ENCODE results near the gene APEH.

The APEH gene

DNA sequence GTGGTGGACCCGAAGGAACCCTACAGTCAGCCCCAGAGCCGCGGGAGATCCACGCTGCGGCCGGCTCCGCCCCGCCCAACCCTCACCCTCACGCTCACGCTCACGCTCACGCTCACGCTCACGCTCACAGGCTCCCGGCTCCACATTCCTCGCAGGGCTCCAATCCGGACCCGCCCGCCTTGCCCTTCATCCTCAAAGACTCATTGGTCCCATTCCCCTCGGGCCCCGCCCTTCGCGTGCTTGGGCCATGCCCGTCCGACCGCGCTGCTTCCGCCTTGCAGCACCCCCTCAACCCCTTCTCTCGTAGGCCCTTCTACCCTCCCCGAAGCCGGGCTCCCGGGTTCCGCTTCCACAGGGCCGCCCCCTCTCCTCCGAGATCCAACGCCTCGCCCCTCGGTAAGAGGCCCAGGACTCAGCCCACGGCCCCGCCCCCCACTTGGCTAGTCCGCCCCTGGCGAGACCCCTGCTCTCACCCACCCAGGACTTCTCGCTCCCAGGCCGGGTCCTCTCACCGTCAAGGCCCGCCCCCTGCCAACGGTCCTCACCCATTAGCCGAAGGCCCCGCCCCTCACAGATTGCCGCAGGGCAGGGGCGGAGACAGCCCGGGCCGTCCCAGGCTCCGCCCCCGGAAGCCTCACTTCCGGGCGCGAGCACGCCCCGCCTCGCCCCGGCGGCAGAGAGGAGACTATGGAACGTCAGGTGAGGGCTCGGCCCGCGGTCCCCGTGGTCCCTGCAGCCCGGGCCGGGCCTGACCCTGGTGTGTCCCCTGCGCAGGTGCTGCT is at the start of gene APEH:
Gene APEH, plus strand, starts transcription at position 637 of the 782 bp plus-strand sequence. Its CDS starts 51 bp downstream, at position 688.
- DNase-seq: no peak

- DNase-seq: no peak
These were observed 49.1 kb upstream of the APEH start for GRCh38 chr3:49625071-49625470.

GRCh38 chr3:49626101-49626581 is 48.0 kb upstream of the APEH start:
- no peak for DNase-seq

- no peak for DNase-seq
These were observed 47.4 kb upstream of the APEH start for GRCh38 chr3:49626796-49627195.

DNA sequence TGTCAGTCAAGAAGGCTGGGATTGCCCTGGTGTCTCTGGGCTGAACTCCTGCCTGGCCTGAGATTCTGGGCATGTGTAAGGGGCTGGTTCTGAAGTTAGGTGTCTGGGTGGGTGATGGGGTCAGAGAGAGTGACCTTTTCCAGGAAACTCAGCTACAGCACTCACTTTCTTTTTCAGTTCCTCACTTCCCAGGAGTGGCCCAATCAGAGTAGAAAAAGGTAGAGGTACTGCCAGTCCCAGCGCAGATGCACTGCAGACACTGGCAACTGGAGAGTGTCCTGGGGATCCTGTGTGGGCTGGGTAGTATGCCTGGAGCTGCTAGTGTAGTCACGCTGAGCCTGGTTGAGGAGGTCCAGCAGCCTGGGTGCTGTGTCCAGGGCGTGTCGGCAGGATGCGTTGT is 46.5 kb upstream of the APEH start:
- no peak for DNase-seq

- DNase-seq: no peak
These were observed 45.9 kb upstream of the APEH start for GRCh38 chr3:49628249-49628648.

DNA sequence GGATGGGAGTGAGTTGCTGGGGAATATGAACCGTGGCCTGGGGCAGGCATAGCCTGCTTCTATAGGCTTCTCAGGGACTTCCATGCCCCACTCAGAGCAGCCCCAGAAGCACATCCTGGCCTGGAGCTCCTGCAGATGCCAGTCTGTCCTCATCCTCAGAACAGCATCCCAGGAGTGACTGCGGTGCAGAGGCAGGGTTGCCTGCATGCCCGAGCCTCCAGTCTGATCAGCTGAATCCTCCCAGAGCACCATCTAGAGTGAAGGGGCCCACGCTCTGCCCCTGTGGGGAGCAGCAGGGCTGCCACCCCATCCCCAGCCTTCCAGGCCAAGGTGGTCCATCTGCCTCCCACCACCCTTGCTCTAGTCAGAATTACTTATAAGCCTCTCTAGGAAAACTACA is 44.7 kb upstream of the APEH start:
- no peak for DNase-seq

GRCh38 chr3:49629866-49630265 is 44.3 kb upstream of the APEH start:
- no peak for DNase-seq

GRCh38 chr3:49630784-49631183 is 43.4 kb upstream of the APEH start:
- DNase-seq: no peak

DNA sequence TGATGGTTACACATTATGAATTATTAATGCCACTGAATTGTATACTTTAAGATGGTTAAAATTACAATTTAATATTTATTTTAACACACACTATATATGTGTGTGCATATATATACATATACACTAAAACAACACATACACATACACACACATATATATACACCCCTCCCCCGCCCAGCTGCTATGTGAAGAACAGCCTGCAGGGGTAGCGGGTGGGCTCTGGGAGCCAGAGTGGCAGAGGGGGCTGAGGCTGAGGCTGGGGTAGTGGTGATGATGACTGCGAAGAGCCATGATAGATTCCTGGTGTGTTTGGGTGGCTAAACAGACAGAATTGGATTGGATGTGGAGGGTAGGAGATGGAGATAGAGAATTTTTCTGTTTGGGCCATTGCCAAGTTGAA is 39.4 kb upstream of the APEH start:
- no peak for DNase-seq

GRCh38 chr3:49636883-49637609 is 37.1 kb upstream of the APEH start:
- no peak for DNase-seq

GRCh38 chr3:49638445-49638844 is 35.7 kb upstream of the APEH start:
- DNase-seq: no peak

GRCh38 chr3:49639551-49639950 is 34.6 kb upstream of the APEH start:
- no peak for DNase-seq

DNA sequence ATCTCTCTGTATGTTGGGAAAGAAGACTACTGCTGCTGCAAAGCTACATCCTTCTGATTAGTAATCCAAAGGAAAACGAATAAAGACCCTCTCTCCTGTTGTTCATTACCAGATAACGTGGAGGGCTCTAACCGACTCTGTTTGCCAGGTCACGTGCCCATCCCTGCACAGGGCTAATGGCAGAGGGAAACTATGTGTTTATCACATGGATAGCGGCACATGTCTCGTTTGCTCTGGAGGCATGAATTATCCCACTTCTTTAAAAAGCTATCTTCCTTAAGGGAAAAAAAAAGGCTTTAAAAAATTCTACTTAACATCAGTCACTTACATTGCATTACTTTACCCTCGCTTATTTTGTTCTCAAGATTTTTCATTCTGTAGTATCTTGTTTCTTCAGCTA is 32.9 kb upstream of the APEH start:
- no peak for DNase-seq

GRCh38 chr3:49641921-49642707 is 32.0 kb upstream of the APEH start:
- no peak for DNase-seq

DNA sequence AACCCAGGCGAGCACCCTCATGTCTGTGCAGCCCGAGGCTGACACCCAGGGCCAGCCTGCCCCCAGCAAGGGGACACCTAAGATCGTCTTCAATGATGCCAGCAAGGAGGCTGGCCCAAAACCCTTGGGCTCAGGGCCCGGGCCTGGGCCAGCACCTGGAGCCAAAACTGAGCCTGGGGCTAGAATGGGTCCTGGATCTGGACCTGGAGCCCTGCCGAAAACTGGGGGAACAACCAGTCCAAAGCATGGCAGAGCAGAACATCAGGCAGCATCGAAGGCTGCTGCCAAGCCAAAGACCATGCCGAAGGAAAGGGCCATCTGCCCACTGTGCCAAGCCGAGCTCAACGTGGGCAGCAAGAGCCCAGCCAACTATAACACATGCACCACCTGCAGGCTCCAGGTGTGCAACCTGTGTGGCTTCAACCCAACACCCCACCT is 31.4 kb upstream of the APEH start:
- DNase-seq: no peak

- DNase-seq: no peak
These were observed 29.5 kb upstream of the APEH start for GRCh38 chr3:49644684-49645083.

DNA sequence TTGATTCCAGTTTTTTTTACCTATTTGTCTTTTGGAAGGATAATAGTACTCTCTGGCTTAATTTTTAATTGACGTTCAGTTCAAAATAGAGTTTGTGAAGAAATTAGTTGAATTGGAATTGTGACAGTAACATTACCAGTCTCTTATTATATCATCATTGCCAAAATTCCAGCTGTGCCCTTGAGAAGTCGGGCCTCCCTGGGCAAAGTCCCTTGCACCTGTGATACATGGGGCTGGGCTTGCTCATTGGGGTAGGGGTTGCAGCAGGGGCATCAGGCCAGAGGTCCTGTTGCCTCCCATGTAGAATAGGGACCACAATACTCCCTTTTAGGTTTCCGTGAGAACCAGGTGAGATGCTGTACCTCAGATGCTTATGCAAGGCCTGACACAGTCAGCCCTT is 27.9 kb upstream of the APEH start:
- no peak for DNase-seq

DNA sequence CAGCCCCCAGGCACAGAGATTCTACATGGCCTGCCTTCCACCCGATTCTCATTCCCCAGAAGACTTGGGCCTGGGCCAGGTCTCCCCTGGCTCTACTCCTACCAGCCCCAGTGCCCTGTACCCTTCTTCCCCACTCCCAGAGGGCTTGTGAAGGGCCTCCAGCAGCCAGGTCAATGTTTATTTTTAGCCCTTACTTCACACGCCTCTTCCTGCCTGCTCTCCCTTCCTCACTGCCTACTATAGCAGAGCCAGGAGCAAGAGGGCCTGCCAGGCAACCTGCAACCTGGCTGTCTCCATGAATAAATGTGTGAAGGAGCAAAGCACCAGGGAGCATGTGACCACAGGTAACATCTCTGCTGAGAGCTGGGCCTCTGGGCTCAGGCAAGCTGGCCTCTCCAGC is 26.4 kb upstream of the APEH start:
- no peak for DNase-seq

GRCh38 chr3:49648354-49649019 is 25.7 kb upstream of the APEH start:
- DNase-seq: no peak

- DNase-seq: no peak
These were observed 24.6 kb upstream of the APEH start for GRCh38 chr3:49649576-49649975.

DNA sequence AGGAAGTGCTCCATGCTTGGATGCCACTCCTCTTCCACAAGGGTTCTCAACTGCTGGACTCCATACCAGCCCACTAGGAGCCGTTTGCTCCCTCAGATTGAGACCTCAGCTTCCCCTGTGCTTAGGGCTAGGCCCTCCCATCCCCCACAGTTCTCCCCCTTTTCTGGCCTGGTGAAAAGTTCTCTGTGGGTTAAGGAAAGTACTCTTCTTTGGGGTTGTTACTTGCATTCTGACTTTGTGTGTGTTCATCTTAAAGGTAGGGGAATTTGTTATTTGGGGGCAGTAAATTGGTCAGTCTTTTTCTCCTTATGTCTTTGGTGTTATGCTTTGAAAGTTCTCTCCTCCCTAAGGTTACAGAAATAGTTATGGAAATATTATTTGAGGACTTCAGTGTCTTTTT is 24.0 kb upstream of the APEH start:
- no peak for DNase-seq

- DNase-seq: no peak
These were observed 23.5 kb upstream of the APEH start for GRCh38 chr3:49650637-49651036.

Data from AML-193 (cell line).